H1 (cell line): ENCODE data around the gene RUVBL1. TPM values are rescaled to one million over a fixed set of nuclear protein-coding genes. Genes with fewer than 3 reads are reported as not detected.

ENCODE experiments used
- CTCF ChIA-PET: fragments of 300-600 bp; sonication (Branson Sonifier 250); formaldehyde crosslinking; loops from one replicate; lab custom pipeline; 2021; ENCODE audit not compliant: partially characterized antibody; lab: Charles Lee
- POLR2A ChIA-PET: fragments of 300-600 bp; sonication (Branson Sonifier 250); formaldehyde crosslinking; loops from one replicate; lab custom pipeline; 2021; ENCODE audit warnings: inconsistent platforms; ENCODE audit not compliant: partially characterized antibody; lab: Charles Lee
- DNase-seq, 2 experiments: peaks; one replicate each; pipeline versions ENCODE4 v3.0.0 to v3.0.0-alpha.2; 2010 to 2022; ENCODE audit warnings: low spot score in 2 of 2, low read depth in 1 of 2, mixed read lengths in 1 of 2
- FAIRE-seq: peaks from 2 replicates; lab custom pipeline; 2011; peaks lifted over from hg19 to GRCh38; lab: Jason Lieb, UNC
- H2AFZ ChIP-seq: 2 replicates; pipeline ENCODE4 v1.8.1; 2012; ENCODE audit warnings: low read length, inconsistent platforms
- H2AK5ac ChIP-seq: 2 replicates; pipeline ENCODE4 v1.6.1; 2013; ENCODE audit warnings: low read depth, low read length
- H2BK120ac ChIP-seq: replicated peaks from 2 replicates; pipeline ENCODE3; 2013; ENCODE audit warnings: low read depth, low read length, inconsistent platforms
- H2BK12ac ChIP-seq: 2 replicates; pipeline ENCODE4 v1.6.1; 2013; ENCODE audit warnings: low read depth, low read length
- H2BK15ac ChIP-seq: 2 replicates; pipeline ENCODE4 v1.6.1; 2013; ENCODE audit warnings: low read length
- H2BK20ac ChIP-seq: 2 replicates; pipeline ENCODE4 v1.6.1; 2013; ENCODE audit warnings: low read length
- H2BK5ac ChIP-seq: 2 replicates; pipeline ENCODE4 v1.6.1; 2013; ENCODE audit warnings: low read depth, low read length
- H3K14ac ChIP-seq: 2 replicates; pipeline ENCODE4 v1.6.1; 2013; ENCODE audit warnings: inconsistent platforms; ENCODE audit not compliant: insufficient read length
- H3K18ac ChIP-seq: 2 replicates; pipeline ENCODE4 v1.6.1; 2013; ENCODE audit warnings: low read length; ENCODE audit errors: extremely low read depth
- H3K23ac ChIP-seq: 2 replicates; pipeline ENCODE4 v1.6.1; 2013; ENCODE audit warnings: inconsistent platforms; ENCODE audit not compliant: insufficient read length
- H3K23me2 ChIP-seq: 2 replicates; pipeline ENCODE4 v1.6.1; 2013; ENCODE audit warnings: low read depth, low read length
- H3K27ac ChIP-seq: 2 replicates; pipeline ENCODE4 v1.6.1; 2011; ENCODE audit warnings: low read depth, low read length, inconsistent platforms
- H3K27me3 ChIP-seq, 4 experiments: replicated peaks in 1 of 4; 1 replicate in 1 of 4; 2 replicates in 3 of 4; pipeline versions ENCODE4 v1.6.1 to v1.8.1; 2011 to 2013; ENCODE audit warnings: low read length in 3 of 4, mild to moderate bottlenecking in 3 of 4, inconsistent platforms in 2 of 4, mixed read lengths in 2 of 4, moderate library complexity in 1 of 4; ENCODE audit not compliant: control insufficient read depth in 3 of 4, insufficient read depth in 3 of 4; ENCODE audit errors: extremely low read depth in 1 of 4
- H3K36me3 ChIP-seq, 4 experiments: 2 replicates each; pipeline versions ENCODE4 v1.6.1 to v1.8.1; 2011 to 2013; ENCODE audit warnings: mild to moderate bottlenecking in 4 of 4, low read length in 3 of 4, moderate library complexity in 2 of 4, control low read depth in 1 of 4, inconsistent platforms in 1 of 4; ENCODE audit not compliant: insufficient read depth in 4 of 4, control insufficient read depth in 2 of 4
- H3K4ac ChIP-seq: replicated peaks from 2 replicates; pipeline ENCODE3; 2013; ENCODE audit warnings: low read length, low read depth, mixed read lengths, inconsistent platforms; ENCODE audit not compliant: insufficient read length
- H3K4me1 ChIP-seq, 4 experiments: replicated peaks in 1 of 4; 1 replicate in 1 of 4; 2 replicates in 3 of 4; pipeline versions ENCODE4 v1.6.1 to v1.8.1; 2011 to 2013; ENCODE audit warnings: low read length in 3 of 4, inconsistent platforms in 2 of 4, mixed read lengths in 1 of 4; ENCODE audit not compliant: insufficient read depth in 4 of 4, control insufficient read depth in 3 of 4
- H3K4me2 ChIP-seq, 2 experiments: 2 replicates each; pipeline versions ENCODE4 v1.6.1 to v1.8.1; 2011 to 2013; ENCODE audit warnings: low read depth in 2 of 2, low read length in 2 of 2, control low read depth in 1 of 2, inconsistent platforms in 1 of 2, mild to moderate bottlenecking in 1 of 2; ENCODE audit not compliant: insufficient read depth in 1 of 2
- H3K4me3 ChIP-seq, 4 experiments: fragments of 200-600, 300-600 bp in 1 of 4; sonication (generic), shearing (Covaris generic), sonication (Bioruptor Twin) in 1 of 4; 2 replicates each; pipeline versions ENCODE4 v1.5.1 to v1.8.1; 2011 to 2016; ENCODE audit warnings: low read length in 4 of 4, low read depth in 3 of 4, control low read depth in 2 of 4, inconsistent platforms in 2 of 4, mild to moderate bottlenecking in 2 of 4, mixed read lengths in 1 of 4, moderate library complexity in 1 of 4; ENCODE audit not compliant: insufficient read depth in 2 of 4; ENCODE audit errors: extremely low read depth in 1 of 4
- H3K56ac ChIP-seq: replicated peaks from 2 replicates; pipeline ENCODE3; 2013; ENCODE audit warnings: low read depth, mild to moderate bottlenecking, mixed read lengths, low read length, inconsistent platforms; ENCODE audit not compliant: insufficient read length
- H3K79me1 ChIP-seq: 2 replicates; pipeline ENCODE4 v1.6.1; 2013; ENCODE audit warnings: low read depth, low read length, control low read depth
- H3K79me2 ChIP-seq, 2 experiments: 2 replicates each; pipeline versions ENCODE4 v1.6.1 to v1.8.1; 2012 to 2013; ENCODE audit warnings: low read length in 2 of 2, mild to moderate bottlenecking in 2 of 2, inconsistent platforms in 1 of 2; ENCODE audit not compliant: insufficient read depth in 2 of 2, control insufficient read depth in 1 of 2
- H3K9ac ChIP-seq, 4 experiments: replicated peaks in 1 of 4; 1 replicate in 1 of 4; 2 replicates in 3 of 4; pipeline versions ENCODE4 v1.6.1 to v1.8.1; 2011 to 2013; ENCODE audit warnings: low read depth in 3 of 4, low read length in 3 of 4, control low read depth in 2 of 4, mild to moderate bottlenecking in 2 of 4, moderate library complexity in 2 of 4, inconsistent platforms in 1 of 4; ENCODE audit errors: extremely low read depth in 1 of 4
- H3K9me3 ChIP-seq, 2 experiments: 2 replicates each; pipeline versions ENCODE4 v1.6.1 to v1.8.1; 2012 to 2013; ENCODE audit warnings: mild to moderate bottlenecking in 2 of 2, moderate library complexity in 2 of 2, control low read depth in 1 of 2, inconsistent platforms in 1 of 2, low read depth in 1 of 2, low read length in 1 of 2, mixed read lengths in 1 of 2; ENCODE audit not compliant: insufficient read depth in 2 of 2
- H4K20me1 ChIP-seq, 2 experiments: replicated peaks in 1 of 2; 2 replicates each; pipeline versions ENCODE3 to v1.8.1; 2011 to 2013; ENCODE audit warnings: inconsistent platforms in 2 of 2, low read length in 2 of 2, mild to moderate bottlenecking in 1 of 2; ENCODE audit not compliant: insufficient read depth in 2 of 2, control insufficient read depth in 1 of 2
- H4K5ac ChIP-seq: 2 replicates; pipeline ENCODE4 v1.6.1; 2013; ENCODE audit warnings: low read length, low read depth, mixed read lengths, inconsistent platforms; ENCODE audit not compliant: insufficient read length
- H4K8ac ChIP-seq: 2 replicates; pipeline ENCODE4 v1.8.0; 2013; ENCODE audit warnings: mild to moderate bottlenecking, moderate library complexity, low read length, inconsistent platforms; ENCODE audit not compliant: insufficient read depth; ENCODE audit errors: extremely low read depth
- H4K91ac ChIP-seq: replicated peaks from 2 replicates; pipeline ENCODE3; 2013; ENCODE audit warnings: low read length, mixed read lengths, inconsistent platforms; ENCODE audit not compliant: insufficient read length
- BACH1 ChIP-seq: IDR thresholded peaks from 2 replicates; pipeline ENCODE4 v1.6.1; 2012; ENCODE audit warnings: low read length, improper control_type of control experiment
- CHD2 ChIP-seq: IDR thresholded peaks from 2 replicates; pipeline ENCODE4 v1.6.1; 2012; ENCODE audit warnings: low read length, improper control_type of control experiment
- CTBP2 ChIP-seq: IDR thresholded peaks from 2 replicates; pipeline ENCODE4 v1.7.0; 2011; ENCODE audit warnings: borderline replicate concordance, mild to moderate bottlenecking, moderate library complexity, mixed read lengths, low read length; ENCODE audit not compliant: insufficient read depth, insufficient read length
- GABPA ChIP-seq: IDR thresholded peaks from 2 replicates; pipeline ENCODE4 v1.6.1; 2011; ENCODE audit warnings: mild to moderate bottlenecking, low read length, moderate library complexity, borderline replicate concordance; ENCODE audit not compliant: insufficient read depth
- HDAC2 ChIP-seq, 2 experiments: fragments of 300-600 bp in 1 of 2; sonication (generic) in 1 of 2; IDR thresholded peaks; 2 replicates each; pipeline ENCODE4 v1.6.1; 2011 to 2012; ENCODE audit warnings: low read depth in 2 of 2, low read length in 2 of 2, mild to moderate bottlenecking in 2 of 2, moderate library complexity in 2 of 2, borderline replicate concordance in 1 of 2, inconsistent platforms in 1 of 2
- JUND ChIP-seq: IDR thresholded peaks from 2 replicates; pipeline ENCODE4 v1.6.1; 2011; ENCODE audit warnings: mild to moderate bottlenecking, improper control_type of control experiment, low read length
- SIN3A ChIP-seq, 2 experiments: IDR thresholded peaks in 1 of 2; conservative IDR thresholded peaks in 1 of 2; 2 replicates each; pipeline ENCODE4 v1.6.1; 2011 to 2012; ENCODE audit warnings: low read length in 2 of 2, improper control_type of control experiment in 1 of 2, low read depth in 1 of 2, mild to moderate bottlenecking in 1 of 2
- TAF7 ChIP-seq: optimal IDR thresholded peaks from 2 replicates; pipeline ENCODE3; 2011; ENCODE audit warnings: low read depth, mild to moderate bottlenecking, inconsistent platforms, low read length, moderate library complexity, borderline replicate concordance
- TEAD4 ChIP-seq: IDR thresholded peaks from 2 replicates; pipeline ENCODE4 v1.6.1; 2012; ENCODE audit warnings: low read depth, low read length, inconsistent platforms, mixed read lengths
- ZNF274 ChIP-seq: IDR thresholded peaks from 2 replicates; pipeline ENCODE4 v1.7.0; 2012; ENCODE audit warnings: low read length, borderline replicate concordance; ENCODE audit errors: extremely low read depth
- WGBS, 2 experiments: shearing (Covaris generic) in 1 of 2; methylation state at CpG; one replicate each; pipeline versions ENCODE4 v1.1.6 to v1.1.7; 2013 to 2015; ENCODE audit warnings: low lambda C conversion rate in 2 of 2, mixed read lengths in 2 of 2, inconsistent platforms in 1 of 2, low coverage in 1 of 2, missing lambda C conversion rate in 1 of 2; ENCODE audit not compliant: insufficient replicate concordance in 2 of 2, insufficient coverage in 1 of 2, insufficient read length in 1 of 2; ENCODE audit errors: extremely low coverage in 1 of 2, missing lambda C conversion rate in 1 of 2; 5-methylcytosine and 5-hydroxymethylcytosine counted together
- polyA plus RNA-seq, 7 experiments: library from polyadenylated mRNA; depleted of rRNA in 3 of 7; stranded (reverse) in 5 of 7; unstranded in 2 of 7; fragments of >200 nt in 5 of 7; fragments of 200-250 nt in 2 of 7; gene quantifications; 1 replicate in 5 of 7; 2 replicates in 1 of 7; 4 replicates in 1 of 7; pipeline versions ENCODE4 v1.2.1 to v1.2.3, GENCODE V29; 2011 to 2013; ENCODE audit warnings: missing spikeins in 2 of 7, mixed read lengths in 2 of 7
- total RNA-seq: library from RNA; stranded (reverse); fragmentation: NEBNext Ultra II Directional; extraction: Animal tissue kit (Norgen Biotek cat#: 25700); gene quantifications from 2 replicates; pipeline ENCODE4 v1.2.1, GENCODE V29; 2021

RUVBL1 gene
- total and polyA plus RNA-seq, 2 of the 8 experiments (the other 6 are each of a cell fraction or from before 2014, with no cell fraction given), result 112 to 135 TPM

GRCh38 chr3:128077202-128077624, 46.4 kb downstream of the RUVBL1 start:
- peaks cover 5 to 22% (median 14%) of the 10 kb centered on the region in 4 experiments for H3K4me1 ChIP-seq
- no peak overlapping the region for H3K9ac ChIP-seq
- H3K56ac ChIP-seq, result no peak overlapping the region
- no peak overlapping the region for H3K4ac ChIP-seq
- no peak overlapping the region for H2BK15ac ChIP-seq
- FAIRE-seq (no peak), DNase-seq (no peak)
- no peaks in the 10 kb centered on the region for H3K79me2 ChIP-seq
- no peak overlapping the region for H4K5ac ChIP-seq
- CTCF ChIA-PET, result interaction anchor here (0.5 to 3.1 kb wide), 4 partner anchors 10 to 405 kb away, joined by 3 to 11 read pairs (median 6); no protein-coding TSS in a partner anchor
- no peaks in the 10 kb centered on the region for H3K9me3 ChIP-seq
- WGBS, 2 experiments, result 44% methylated on average over 3 of the region's 11 CpGs; no CpG with 5 or more reads in 1 of the 2 experiments
- H4K20me1 ChIP-seq, result peaks cover 17 to 33% of the 10 kb centered on the region in 2 experiments
- no peak overlapping the region for H2BK12ac ChIP-seq
- peaks cover 0 to 9% (median 4%) of the 10 kb centered on the region in 4 experiments; a peak in 5 of 7 replicates for H3K27me3 ChIP-seq
- no peak overlapping the region for H2BK5ac ChIP-seq
- no peak overlapping the region for H3K14ac ChIP-seq
- peak overlapping the region in 2 of 4 experiments; percentile 8 to 62; a peak in 4 of 8 replicates for H3K4me3 ChIP-seq
- POLR2A ChIA-PET, result interaction anchor here (1.2 to 1.7 kb wide), 2 partner anchors 16 to 46 kb away, joined by 3 to 8 read pairs; partner anchors contain the start of gene RUVBL1
- no peak overlapping the region for H2BK20ac ChIP-seq
- no peak overlapping the region for H4K91ac ChIP-seq
- no peak overlapping the region for H2AFZ ChIP-seq
- H3K79me1 ChIP-seq, result 0 out of 2 replicates have a peak, but pooled peaks cover 2% of the 10 kb centered on the region
- H3K23ac ChIP-seq, result no peak overlapping the region
- H3K27ac ChIP-seq, result no peak overlapping the region
- H3K4me2 ChIP-seq, result peak overlapping the region; percentile 85 to 87
- H3K36me3 ChIP-seq, result peaks cover 5 to 34% (median 15%) of the 10 kb centered on the region in 4 experiments
- H2AK5ac ChIP-seq, result no peak overlapping the region
- no peak overlapping the region for H4K8ac ChIP-seq
- no peak overlapping the region for H3K18ac ChIP-seq
- no peak overlapping the region for H2BK120ac ChIP-seq
- H3K23me2 ChIP-seq, result peaks cover 9% of the 10 kb centered on the region; the same call in 1 of the 2 replicates
- TF ChIP-seq ZNF274, result no peak
- no peak for TF ChIP-seq CHD2
- no peak for TF ChIP-seq SIN3A (conservative IDR thresholded peaks at IDR 0.05 in 1 of 2, IDR thresholded peaks at IDR 0.05 in 1 of 2; ENCODE audit: low read depth in 1 of 2, low read length in 2 of 2)
- TF ChIP-seq GABPA, result no peak
- no peak for TF ChIP-seq HDAC2 (IDR thresholded peaks at IDR 0.05; ENCODE audit: borderline replicate concordance in 1 of 2, low read depth in 2 of 2, low read length in 2 of 2)
- no peak for TF ChIP-seq CTBP2
- no peak for TF ChIP-seq TEAD4
- TF ChIP-seq BACH1, result no peak
- no peak for TF ChIP-seq TAF7
- no peak for TF ChIP-seq JUND
